ENCODE results near the gene COQ2.
"Not testable (repeated sequence)": the region's sequence is repeated elsewhere in the genome, so short reads cannot be mapped to it uniquely, and the experiment has no call there.

Gene COQ2

GRCh38 chr4:83250687-83251446, 33.7 kb downstream of the COQ2 start:
- no peak for DNase-seq

GRCh38 chr4:83248486-83248885, 36.1 kb downstream of the COQ2 start:
- no peak for DNase-seq

- no peak for DNase-seq
Observed at GRCh38 chr4:83247415-83248357, 36.9 kb downstream of the COQ2 start.

GRCh38 chr4:83241132-83241531, 43.5 kb downstream of the COQ2 start:
- DNase-seq: no peak

- no peak for DNase-seq
Observed at GRCh38 chr4:83240379-83240875, 44.2 kb downstream of the COQ2 start.

GRCh38 chr4:83238393-83239248, 46.0 kb downstream of the COQ2 start:
- DNase-seq: no peak

- DNase-seq: no peak
Observed at GRCh38 chr4:83237591-83237990, 47.0 kb downstream of the COQ2 start.

- DNase-seq: not testable (repeated sequence)
Observed at GRCh38 chr4:83235645-83236133, 48.9 kb downstream of the COQ2 start.

- no peak for DNase-seq
Observed at GRCh38 chr4:83234902-83235644, 49.5 kb downstream of the COQ2 start.

- DNase-seq: not testable (repeated sequence)
Observed at GRCh38 chr4:83234387-83234786, 50.2 kb downstream of the COQ2 start.

- no peak for DNase-seq
Observed at GRCh38 chr4:83232082-83232481, 52.5 kb downstream of the COQ2 start.

GRCh38 chr4:83231620-83232076, 53.0 kb downstream of the COQ2 start:
- no peak for DNase-seq

GRCh38 chr4:83230928-83231327, 53.7 kb downstream of the COQ2 start:
- DNase-seq: no peak

GRCh38 chr4:83229791-83230190, 54.8 kb downstream of the COQ2 start:
- no peak for DNase-seq

GRCh38 chr4:83228231-83228630, 56.4 kb downstream of the COQ2 start:
- no peak for DNase-seq

GRCh38 chr4:83224502-83225197, 59.9 kb downstream of the COQ2 start:
- no peak for DNase-seq

- no peak for DNase-seq
Observed at GRCh38 chr4:83223781-83224180, 60.8 kb downstream of the COQ2 start.

GRCh38 chr4:83221897-83222441, 62.6 kb downstream of the COQ2 start:
- DNase-seq: no peak
